ENCODE data around the gene ATXN7L3.

The ATXN7L3 gene

GRCh38 chr17:44202756-44203155 lies 3.1 kb upstream of the ATXN7L3 start:
- H3K79me2 ChIP-seq (ENCODE audit: control insufficient read depth, insufficient read depth, low read length, poor library complexity): peaks cover 18% of the 10 kb centered on the region
- DNase-seq: no peak
- no peak overlapping the region for H3K27ac ChIP-seq (ENCODE audit: low read depth, low read length)
- H3K79me1 ChIP-seq (ENCODE audit: low read length): peaks cover 14% of the 10 kb centered on the region
- no peak overlapping the region for H4K91ac ChIP-seq (ENCODE audit: low read depth, low read length)
- no peak overlapping the region for H3K4me2 ChIP-seq (ENCODE audit: low read length)
- no peak overlapping the region for H3K4ac ChIP-seq (ENCODE audit: low read depth, low read length)
- H2AK5ac ChIP-seq (ENCODE audit: low read length): no peak overlapping the region
- H3K9ac ChIP-seq (ENCODE audit: low read length): no peak overlapping the region
- H2BK12ac ChIP-seq (ENCODE audit: low read length): no peak overlapping the region
- H3K18ac ChIP-seq (ENCODE audit: low read length): no peak overlapping the region
- peaks cover 13 to 14% of the 10 kb centered on the region in 2 experiments for H3K36me3 ChIP-seq (ENCODE audit: control insufficient read depth in 1 of 2, insufficient read depth in 2 of 2, low read length in 2 of 2)
- no peaks in the 10 kb centered on the region for H3K27me3 ChIP-seq (ENCODE audit: insufficient read depth, low read length)
- H3K14ac ChIP-seq (ENCODE audit: low read length): no peak overlapping the region
- H3K23ac ChIP-seq (ENCODE audit: low read length): no peak overlapping the region
- H3K9me3 ChIP-seq (ENCODE audit: insufficient read depth, low read depth, low read length): no peaks in the 10 kb centered on the region
- no peak overlapping the region for H2BK120ac ChIP-seq (ENCODE audit: insufficient read depth, low read length, poor library complexity)
- peaks cover 6 to 11% of the 10 kb centered on the region in 2 experiments for H3K4me1 ChIP-seq (ENCODE audit: control insufficient read depth in 1 of 2, insufficient read depth in 2 of 2, low read length in 2 of 2)
- H4K8ac ChIP-seq (ENCODE audit: low read depth, low read length): no peak overlapping the region
- no peak overlapping the region for H2AFZ ChIP-seq (ENCODE audit: insufficient read depth, low read length, poor library complexity)
- no peak overlapping the region for H2BK5ac ChIP-seq (ENCODE audit: low read depth, low read length, poor library complexity)
- no peak overlapping the region for H3K4me3 ChIP-seq (ENCODE audit: low read depth, low read length)
- no peak overlapping the region for H4K12ac ChIP-seq (ENCODE audit: low read depth, low read length)
- no CpG with 5 or more reads among the region's 4 CpGs for WGBS (ENCODE audit: extremely low coverage, insufficient coverage, insufficient read length)

- H3K4me3 ChIP-seq (ENCODE audit: low read depth, low read length): peak overlapping the region; percentile 85
- H3K14ac ChIP-seq (ENCODE audit: low read length): peak overlapping the region; percentile 98
- peak overlapping the region; percentile 78 for H2AK5ac ChIP-seq (ENCODE audit: low read length)
- H2AFZ ChIP-seq (ENCODE audit: insufficient read depth, low read length, poor library complexity): peak overlapping the region; percentile 38
- peak overlapping the region; percentile 96 for H4K12ac ChIP-seq (ENCODE audit: low read depth, low read length)
- H3K4ac ChIP-seq (ENCODE audit: low read depth, low read length): peak overlapping the region; percentile 64
- no peaks in the 10 kb centered on the region for H3K9me3 ChIP-seq (ENCODE audit: insufficient read depth, low read depth, low read length)
- H3K23ac ChIP-seq (ENCODE audit: low read length): no peak overlapping the region
- H3K79me2 ChIP-seq (ENCODE audit: control insufficient read depth, insufficient read depth, low read length, poor library complexity): peaks cover 18% of the 10 kb centered on the region
- no peak overlapping the region for H2BK12ac ChIP-seq (ENCODE audit: low read length)
- peaks cover 10 to 16% of the 10 kb centered on the region in 2 experiments for H3K4me1 ChIP-seq (ENCODE audit: control insufficient read depth in 1 of 2, insufficient read depth in 2 of 2, low read length in 2 of 2)
- peak overlapping the region; percentile 74 for H2BK120ac ChIP-seq (ENCODE audit: insufficient read depth, low read length, poor library complexity)
- H3K18ac ChIP-seq (ENCODE audit: low read length): peak overlapping the region; percentile 97
- peaks cover 14% of the 10 kb centered on the region for H3K79me1 ChIP-seq (ENCODE audit: low read length)
- peak overlapping the region; percentile 66 for H3K4me2 ChIP-seq (ENCODE audit: low read length)
- peak overlapping the region; percentile 90 for H3K9ac ChIP-seq (ENCODE audit: low read length)
- peak overlapping the region; percentile 100 for H4K8ac ChIP-seq (ENCODE audit: low read depth, low read length)
- H2BK5ac ChIP-seq (ENCODE audit: low read depth, low read length, poor library complexity): peak overlapping the region; percentile 91
- H3K36me3 ChIP-seq (ENCODE audit: control insufficient read depth in 1 of 2, insufficient read depth in 2 of 2, low read length in 2 of 2): peaks cover 10 to 19% of the 10 kb centered on the region in 2 experiments
- peak overlapping the region; percentile 94 for H3K27ac ChIP-seq (ENCODE audit: low read depth, low read length)
- H3K27me3 ChIP-seq (ENCODE audit: insufficient read depth, low read length): no peaks in the 10 kb centered on the region
- peak in 1 of 2 donors; percentile 21 for DNase-seq
- WGBS (ENCODE audit: extremely low coverage, insufficient coverage, insufficient read length): no CpG with 5 or more reads among the region's 36 CpGs
- peak overlapping the region; percentile 97 for H4K91ac ChIP-seq (ENCODE audit: low read depth, low read length)
Measured at GRCh38 chr17:44200478-44201155, 933 bp upstream of the ATXN7L3 start.

GRCh38 chr17:44198721-44199552 lies 747 bp downstream of the ATXN7L3 start:
- peak overlapping the region; percentile 91 for H3K9ac ChIP-seq (ENCODE audit: low read length)
- peak overlapping the region; percentile 91 for H3K4me2 ChIP-seq (ENCODE audit: low read length)
- peak overlapping the region; percentile 79 for H3K18ac ChIP-seq (ENCODE audit: low read length)
- no peaks in the 10 kb centered on the region for H3K9me3 ChIP-seq (ENCODE audit: insufficient read depth, low read depth, low read length)
- H3K27me3 ChIP-seq (ENCODE audit: insufficient read depth, low read length): no peaks in the 10 kb centered on the region
- peak overlapping the region; percentile 99 for H4K91ac ChIP-seq (ENCODE audit: low read depth, low read length)
- DNase-seq: peak in 1 of 2 donors; percentile 46
- H3K27ac ChIP-seq (ENCODE audit: low read depth, low read length): peak overlapping the region; percentile 100
- WGBS (ENCODE audit: extremely low coverage, insufficient coverage, insufficient read length): no CpG with 5 or more reads among the region's 68 CpGs
- peak overlapping the region; percentile 80 for H2AFZ ChIP-seq (ENCODE audit: insufficient read depth, low read length, poor library complexity)
- peak overlapping the region; percentile 95 for H2BK120ac ChIP-seq (ENCODE audit: insufficient read depth, low read length, poor library complexity)
- peaks cover 26 to 35% of the 10 kb centered on the region in 2 experiments for H3K36me3 ChIP-seq (ENCODE audit: control insufficient read depth in 1 of 2, insufficient read depth in 2 of 2, low read length in 2 of 2)
- peaks cover 18% of the 10 kb centered on the region for H3K79me2 ChIP-seq (ENCODE audit: control insufficient read depth, insufficient read depth, low read length, poor library complexity)
- peak overlapping the region; percentile 93 for H2AK5ac ChIP-seq (ENCODE audit: low read length)
- H4K12ac ChIP-seq (ENCODE audit: low read depth, low read length): peak overlapping the region; percentile 96
- peaks cover 14 to 24% of the 10 kb centered on the region in 2 experiments for H3K4me1 ChIP-seq (ENCODE audit: control insufficient read depth in 1 of 2, insufficient read depth in 2 of 2, low read length in 2 of 2)
- peak overlapping the region; percentile 15 for H2BK12ac ChIP-seq (ENCODE audit: low read length)
- peak overlapping the region; percentile 96 for H3K14ac ChIP-seq (ENCODE audit: low read length)
- peak overlapping the region; percentile 89 for H4K8ac ChIP-seq (ENCODE audit: low read depth, low read length)
- peak overlapping the region; percentile 97 for H2BK5ac ChIP-seq (ENCODE audit: low read depth, low read length, poor library complexity)
- peak overlapping the region; percentile 92 for H3K4ac ChIP-seq (ENCODE audit: low read depth, low read length)
- H3K4me3 ChIP-seq (ENCODE audit: low read depth, low read length): peak overlapping the region; percentile 83
- H3K23ac ChIP-seq (ENCODE audit: low read length): no peak overlapping the region
- peaks cover 14% of the 10 kb centered on the region for H3K79me1 ChIP-seq (ENCODE audit: low read length)

GRCh38 chr17:44197980-44198720 lies 1.5 kb downstream of the ATXN7L3 start:
- peaks cover 18% of the 10 kb centered on the region for H3K79me2 ChIP-seq (ENCODE audit: control insufficient read depth, insufficient read depth, low read length, poor library complexity)
- H2AFZ ChIP-seq (ENCODE audit: insufficient read depth, low read length, poor library complexity): no peak overlapping the region
- peak overlapping the region; percentile 95 for H2BK120ac ChIP-seq (ENCODE audit: insufficient read depth, low read length, poor library complexity)
- H2BK12ac ChIP-seq (ENCODE audit: low read length): no peak overlapping the region
- no peaks in the 10 kb centered on the region for H3K27me3 ChIP-seq (ENCODE audit: insufficient read depth, low read length)
- H3K36me3 ChIP-seq (ENCODE audit: control insufficient read depth in 1 of 2, insufficient read depth in 2 of 2, low read length in 2 of 2): peaks cover 34 to 43% of the 10 kb centered on the region in 2 experiments
- H3K4me1 ChIP-seq (ENCODE audit: control insufficient read depth in 1 of 2, insufficient read depth in 2 of 2, low read length in 2 of 2): peaks cover 21 to 32% of the 10 kb centered on the region in 2 experiments
- peak overlapping the region; percentile 97 for H2BK5ac ChIP-seq (ENCODE audit: low read depth, low read length, poor library complexity)
- H3K4me3 ChIP-seq (ENCODE audit: low read depth, low read length): peak overlapping the region; percentile 83
- H3K9ac ChIP-seq (ENCODE audit: low read length): peak overlapping the region; percentile 91
- peak overlapping the region; percentile 96 for H4K12ac ChIP-seq (ENCODE audit: low read depth, low read length)
- H3K27ac ChIP-seq (ENCODE audit: low read depth, low read length): peak overlapping the region; percentile 100
- H3K23ac ChIP-seq (ENCODE audit: low read length): no peak overlapping the region
- WGBS (ENCODE audit: extremely low coverage, insufficient coverage, insufficient read length): no CpG with 5 or more reads among the region's 11 CpGs
- no peaks in the 10 kb centered on the region for H3K9me3 ChIP-seq (ENCODE audit: insufficient read depth, low read depth, low read length)
- H3K79me1 ChIP-seq (ENCODE audit: low read length): peaks cover 20% of the 10 kb centered on the region
- peak overlapping the region; percentile 93 for H2AK5ac ChIP-seq (ENCODE audit: low read length)
- H3K4ac ChIP-seq (ENCODE audit: low read depth, low read length): peak overlapping the region; percentile 92
- H3K14ac ChIP-seq (ENCODE audit: low read length): peak overlapping the region; percentile 96
- H3K4me2 ChIP-seq (ENCODE audit: low read length): peak overlapping the region; percentile 91
- H4K91ac ChIP-seq (ENCODE audit: low read depth, low read length): peak overlapping the region; percentile 99
- peak overlapping the region; percentile 89 for H4K8ac ChIP-seq (ENCODE audit: low read depth, low read length)
- H3K18ac ChIP-seq (ENCODE audit: low read length): peak overlapping the region; percentile 79
- no peak for DNase-seq
